Stomach (tissue), 9 donors: Measurements from ENCODE around the gene PFKFB2. TPM values are rescaled to one million over a fixed set of nuclear protein-coding genes. Genes with fewer than 3 reads are reported as not detected.

Experiments used
- DNase-seq, 2 donors: peaks; one replicate each; pipeline versions ENCODE4 v3.0.0 to v3.0.0-alpha.2; 2013 to 2019
- H3K27ac ChIP-seq, 5 donors: fragments of 200-600 bp in 4 of 5; sonication (generic) in 4 of 5; one replicate each; pipeline ENCODE4 v1.5.1; 2013 to 2019; ENCODE audit warnings: mild to moderate bottlenecking in 1 of 5, moderate library complexity in 1 of 5
- H3K27me3 ChIP-seq, 3 donors: fragments of 200-600 bp; sonication (generic); one replicate each; pipeline ENCODE4 v1.5.1; 2017 to 2019; ENCODE audit warnings: mixed run types in 1 of 3
- H3K36me3 ChIP-seq, 4 donors: fragments of 200-600 bp; sonication (generic); 1 replicate in 3 of 4; 2 replicates in 1 of 4; pipeline ENCODE4 v1.5.1; 2016 to 2019
- H3K4me1 ChIP-seq, 4 donors: fragments of 200-600 bp; sonication (generic); one replicate each; pipeline ENCODE4 v1.5.1; 2016 to 2019
- H3K4me3 ChIP-seq, 4 donors: fragments of 200-600 bp; sonication (generic) in 3 of 4; one replicate each; pipeline ENCODE4 v1.5.1; 2016 to 2019; ENCODE audit warnings: mild to moderate bottlenecking in 1 of 4
- H3K9me3 ChIP-seq, 4 donors: fragments of 200-600 bp; sonication (generic); one replicate each; pipeline ENCODE4 v1.5.1; 2016 to 2019
- EP300 ChIP-seq: sonication (generic); formaldehyde crosslinking; IDR thresholded peaks from one replicate; pipeline ENCODE4 v1.6.1; 2017; ENCODE audit warnings: antibody characterized with exemption
- POLR2A ChIP-seq, 4 donors: fragments of 450-650 bp; IDR thresholded peaks; one replicate each; pipeline ENCODE4 v1.6.1; 2016; ENCODE audit warnings: antibody characterized with exemption in 4 of 4, control low read depth in 2 of 4, mild to moderate bottlenecking in 1 of 4, moderate library complexity in 1 of 4
- POLR2AphosphoS5 ChIP-seq, 3 donors: sonication (generic); formaldehyde crosslinking; IDR thresholded peaks; one replicate each; pipeline ENCODE4 v1.6.1; 2016; ENCODE audit warnings: antibody characterized with exemption in 3 of 3
- WGBS, 5 donors: extraction: QIAGEN DNeasy Blood & Tissue Kit in 3 of 5; methylation state at CpG; one replicate each; pipeline versions ENCODE4 v1.1.5 to v1.1.7; 2013 to 2018; 5-methylcytosine and 5-hydroxymethylcytosine counted together
- intact Hi-C: fragments of 100-400 bp; cut with DNase I; formaldehyde crosslinking; loops from one replicate; pipeline ENCODE4 v1.15.1; 2023; ENCODE audit warnings: low total_unique reads
- polyA plus RNA-seq, 3 donors: library from polyadenylated mRNA; stranded (reverse); fragments of 200-250 nt; gene quantifications; one replicate each; pipeline ENCODE4 v1.2.3, GENCODE V29; 2013
- total RNA-seq, 5 donors: library from RNA; depleted of rRNA; stranded (reverse); fragments of >200 nt; gene quantifications; one replicate each; pipeline versions ENCODE4 v1.1.0 to v1.2.3, GENCODE V29; 2014 to 2016
- TF ChIP-seq, protein P1 (sequence below), 7 experiments: fragments of 450-650 bp in 4 of 7; fragments of 200-600 bp in 3 of 7; sonication (generic) in 3 of 7; IDR thresholded peaks; one replicate each; pipeline ENCODE4 v1.5.1; 2016 to 2019; ENCODE audit warnings: antibody characterized with exemption in 7 of 7, control low read depth in 2 of 7, mild to moderate bottlenecking in 1 of 7
- donor health status: healthy with polysubstance abuse.
- donor health status: Bipolar disorder and iron deficiency.
- donor health status: healthy.

The PFKFB2 gene
- total and polyA plus RNA-seq, 8 donors: 2.3 to 97.3 (median 15.4) TPM

DNA sequence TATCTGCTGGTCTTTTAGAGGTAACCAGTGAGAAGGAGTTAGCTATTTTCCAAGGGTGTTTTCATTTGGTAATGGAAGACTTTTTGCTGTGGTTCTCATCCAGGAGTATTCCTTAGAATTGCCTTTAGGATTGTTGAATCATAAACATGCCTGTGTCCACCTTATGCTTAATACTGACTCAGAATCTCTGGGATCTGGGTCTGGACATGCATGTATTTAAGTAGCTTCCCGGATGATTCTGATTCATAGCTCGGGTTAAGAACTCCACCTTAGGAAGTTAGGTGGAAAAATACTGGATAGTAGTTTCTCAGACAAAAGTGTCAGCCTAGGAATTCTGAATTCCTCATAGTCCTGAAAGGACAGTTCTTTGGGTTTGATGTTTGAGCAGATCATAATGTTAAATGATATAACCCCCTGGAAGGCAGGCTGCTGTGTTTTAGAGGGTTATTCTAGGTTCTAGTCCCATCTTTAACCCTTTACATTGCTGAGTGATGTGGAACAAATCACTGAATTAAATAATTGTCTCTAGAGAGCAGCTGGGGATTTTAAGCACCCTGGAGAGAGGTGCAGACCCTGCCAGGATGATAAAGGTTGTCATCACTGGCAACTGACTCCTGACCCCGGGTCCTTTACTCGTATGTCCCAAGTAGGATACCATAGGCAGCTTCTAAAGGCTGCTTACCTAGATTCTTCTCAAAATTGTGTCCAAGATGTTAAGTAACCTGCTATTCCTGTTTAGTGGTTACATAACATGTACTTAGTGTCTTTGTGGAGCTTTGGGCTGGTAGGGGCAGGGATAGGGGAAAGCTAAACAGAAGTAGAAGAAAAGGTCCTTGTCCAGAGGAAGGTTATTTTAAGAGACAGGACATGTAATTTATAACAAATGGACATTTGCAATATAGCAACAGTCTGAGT is 21.1 kb downstream of the PFKFB2 start:
- Histone ChIP-seq H3K4me1 (peaks cover 0 to 30% (median 7%) of the 10 kb centered on the region in 4 donors), H3K4me3 (no peak overlapping the region), H3K27me3 (no peaks in the 10 kb centered on the region), H3K9me3 (no peaks in the 10 kb centered on the region), H3K36me3 (peaks cover 35 to 73% (median 66%) of the 10 kb centered on the region in 4 donors), H3K27ac (no peak overlapping the region)
- WGBS, 5 donors: 76 to 89% (median 84%) methylated on average over 4 of the region's 4 CpGs
- TF ChIP-seq, protein P1, sequence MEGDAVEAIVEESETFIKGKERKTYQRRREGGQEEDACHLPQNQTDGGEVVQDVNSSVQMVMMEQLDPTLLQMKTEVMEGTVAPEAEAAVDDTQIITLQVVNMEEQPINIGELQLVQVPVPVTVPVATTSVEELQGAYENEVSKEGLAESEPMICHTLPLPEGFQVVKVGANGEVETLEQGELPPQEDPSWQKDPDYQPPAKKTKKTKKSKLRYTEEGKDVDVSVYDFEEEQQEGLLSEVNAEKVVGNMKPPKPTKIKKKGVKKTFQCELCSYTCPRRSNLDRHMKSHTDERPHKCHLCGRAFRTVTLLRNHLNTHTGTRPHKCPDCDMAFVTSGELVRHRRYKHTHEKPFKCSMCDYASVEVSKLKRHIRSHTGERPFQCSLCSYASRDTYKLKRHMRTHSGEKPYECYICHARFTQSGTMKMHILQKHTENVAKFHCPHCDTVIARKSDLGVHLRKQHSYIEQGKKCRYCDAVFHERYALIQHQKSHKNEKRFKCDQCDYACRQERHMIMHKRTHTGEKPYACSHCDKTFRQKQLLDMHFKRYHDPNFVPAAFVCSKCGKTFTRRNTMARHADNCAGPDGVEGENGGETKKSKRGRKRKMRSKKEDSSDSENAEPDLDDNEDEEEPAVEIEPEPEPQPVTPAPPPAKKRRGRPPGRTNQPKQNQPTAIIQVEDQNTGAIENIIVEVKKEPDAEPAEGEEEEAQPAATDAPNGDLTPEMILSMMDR (IDR thresholded peaks at IDR 0.05): no peak
- TF ChIP-seq POLR2AphosphoS5 (IDR thresholded peaks at IDR 0.05) (no peak), EP300 (no peak), POLR2A (IDR thresholded peaks at IDR 0.05) (no peak)
- no peak for DNase-seq
- intact Hi-C loops: no loop called here

DNA sequence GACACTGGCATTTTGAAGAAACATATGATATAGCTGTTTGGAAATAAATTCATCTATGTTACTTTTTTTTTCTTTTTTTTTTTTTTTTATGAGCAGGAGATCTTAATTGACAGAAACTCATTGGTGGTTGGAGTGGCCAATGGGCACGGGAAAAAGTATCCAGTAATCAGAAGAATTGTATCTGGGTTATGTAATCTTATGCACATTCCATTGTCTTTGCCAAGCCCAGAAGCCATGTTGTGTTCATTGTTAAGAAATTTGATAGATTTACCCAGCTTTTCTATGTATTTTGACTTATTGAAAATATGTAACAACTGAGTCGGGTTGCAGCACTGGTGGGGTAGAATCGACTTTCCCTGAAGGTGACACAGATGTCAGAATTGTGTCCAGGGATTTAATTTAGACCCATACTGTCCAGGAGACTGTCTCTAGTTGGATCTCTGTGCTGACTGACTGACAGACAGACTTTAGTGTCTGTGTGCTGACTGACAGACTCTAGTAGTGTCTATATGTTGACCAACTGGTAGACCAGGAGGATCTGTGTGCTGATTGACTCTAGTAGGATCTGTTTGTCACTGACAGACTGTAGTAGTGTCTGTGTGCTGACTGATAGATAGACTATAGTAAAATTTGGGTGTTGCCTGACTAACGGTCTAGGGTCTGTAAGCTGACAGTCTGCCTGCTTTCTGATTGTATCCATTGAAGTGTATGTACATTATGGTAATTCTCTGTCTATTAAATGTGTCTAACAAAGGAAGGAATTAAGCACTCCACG is 23.3 kb downstream of the PFKFB2 start:
- WGBS, 5 donors: 59 to 69% (median 62%) methylated on average over 5 of the region's 5 CpGs
- intact Hi-C loops: no loop called here
- no peak for TF ChIP-seq EP300
- TF ChIP-seq POLR2A (IDR thresholded peaks at IDR 0.05): no peak
- TF ChIP-seq, protein P1 (IDR thresholded peaks at IDR 0.05): no peak
- TF ChIP-seq POLR2AphosphoS5 (IDR thresholded peaks at IDR 0.05): no peak
- Histone ChIP-seq H3K36me3 (peaks cover 13 to 59% (median 52%) of the 10 kb centered on the region in 4 donors), H3K4me1 (peaks cover 0 to 24% (median 7%) of the 10 kb centered on the region in 4 donors), H3K27me3 (no peaks in the 10 kb centered on the region), H3K9me3 (no peaks in the 10 kb centered on the region), H3K27ac (peak overlapping the region in 2 of 5 donors; percentile 35 to 56), H3K4me3 (no peak overlapping the region)
- no peak for DNase-seq

- WGBS, 5 donors: 49 to 78% (median 63%) methylated on average over 1 of the region's 1 CpG
- intact Hi-C loops: no loop called here
These were observed 23.9 kb downstream of the PFKFB2 start for GRCh38 chr1:207077012-207077411.

GRCh38 chr1:207077470-207078377 is 24.6 kb downstream of the PFKFB2 start:
- TF ChIP-seq, protein P1 (IDR thresholded peaks at IDR 0.05): peak in 5 of 7 experiments; percentile 76 to 90 (median 82)
- TF ChIP-seq EP300 (no peak), POLR2AphosphoS5 (IDR thresholded peaks at IDR 0.05) (peak in 2 of 3 donors; percentile 27 to 84), POLR2A (IDR thresholded peaks at IDR 0.05) (no peak)
- intact Hi-C loops: no loop called here

More at GRCh38 chr1:207077012-207077411, 23.9 kb downstream of the PFKFB2 start:
- Histone ChIP-seq H3K4me3 (no peak overlapping the region), H3K36me3 (peaks cover 7 to 53% (median 46%) of the 10 kb centered on the region in 4 donors), H3K27me3 (no peaks in the 10 kb centered on the region), H3K9me3 (no peaks in the 10 kb centered on the region), H3K4me1 (peaks cover 0 to 24% (median 7%) of the 10 kb centered on the region in 4 donors), H3K27ac (peak overlapping the region in 4 of 5 donors; percentile 35 to 60 (median 49))
- no peak for DNase-seq
- no peak for TF ChIP-seq POLR2AphosphoS5 (IDR thresholded peaks at IDR 0.05)

More at GRCh38 chr1:207077470-207078377, 24.6 kb downstream of the PFKFB2 start:
- Histone ChIP-seq H3K4me1 (peaks cover 0 to 24% (median 7%) of the 10 kb centered on the region in 4 donors), H3K27me3 (no peaks in the 10 kb centered on the region), H3K36me3 (peaks cover 5 to 46% (median 39%) of the 10 kb centered on the region in 4 donors), H3K4me3 (no peak overlapping the region), H3K9me3 (no peaks in the 10 kb centered on the region), H3K27ac (peak overlapping the region in 4 of 5 donors; percentile 35 to 60 (median 49))
- WGBS, 5 donors: 30 to 40% (median 36%) methylated on average over 6 of the region's 6 CpGs
- DNase-seq: peak; percentile 74 to 94
